GM19328 (cell line): Measurements from ENCODE around the gene SLC6A1.

Experiments used
- ATAC-seq: cut with Tn5 transposase; IDR thresholded peaks from one replicate; pipeline ENCODE4 v1.9.1; 2021; ENCODE audit warnings: mild to moderate bottlenecking, moderate library complexity; ENCODE audit not compliant: unreplicated experiment

SLC6A1 gene

DNA sequence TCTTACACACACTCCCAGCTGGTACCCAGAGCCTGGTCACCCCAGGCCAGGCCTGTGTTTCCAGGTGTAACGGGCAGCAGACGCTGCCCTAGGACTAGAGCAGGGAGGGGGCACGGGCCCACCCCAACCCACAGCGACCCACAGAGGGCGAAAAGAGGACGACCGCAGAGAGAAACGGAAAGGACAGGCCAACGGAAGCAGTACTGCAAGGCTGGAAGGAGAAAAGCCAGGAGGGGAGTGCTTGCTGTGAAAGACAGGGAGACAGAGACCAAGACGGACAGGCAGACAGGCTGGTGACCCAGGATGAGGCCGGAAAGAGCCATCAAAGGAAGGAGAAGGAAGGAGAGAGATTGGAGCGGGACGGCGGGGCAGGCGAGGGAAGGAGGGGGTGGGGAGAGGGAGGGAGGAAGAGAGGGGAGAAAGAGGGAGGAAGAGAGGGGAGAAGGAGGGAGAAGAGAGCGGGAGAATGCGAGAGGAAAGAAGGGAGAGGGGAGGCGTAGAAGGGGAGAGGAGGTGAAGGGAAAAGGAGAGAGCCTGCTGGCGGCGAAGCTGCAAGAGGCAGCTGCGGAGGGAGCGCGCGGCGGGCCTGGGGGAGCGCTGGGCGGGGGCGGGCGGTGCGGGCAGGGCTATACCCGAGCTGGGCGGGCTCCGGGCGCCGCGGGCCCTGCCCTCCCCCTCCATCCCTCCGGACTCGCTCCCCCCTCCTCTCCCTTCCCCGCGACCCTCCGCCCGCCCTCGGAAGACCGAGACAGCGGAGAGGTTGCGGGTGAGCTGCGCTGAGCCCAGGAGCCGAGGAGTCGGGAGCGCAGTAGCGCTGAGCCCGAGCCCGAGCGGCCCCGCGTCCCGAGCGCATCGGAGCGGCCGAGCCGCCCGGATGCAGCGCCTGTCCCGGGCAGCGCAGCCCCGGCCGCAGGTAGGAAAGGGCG, at the start of gene SLC6A1:
Gene SLC6A1, plus strand, starts transcription at position 732 of the 926 bp plus-strand sequence. CDS start 24,464 bp downstream, outside the sequence.
- no peak for ATAC-seq

- ATAC-seq: no peak
These were observed 47.7 kb upstream of the SLC6A1 start for GRCh38 chr3:10944866-10945265.

DNA sequence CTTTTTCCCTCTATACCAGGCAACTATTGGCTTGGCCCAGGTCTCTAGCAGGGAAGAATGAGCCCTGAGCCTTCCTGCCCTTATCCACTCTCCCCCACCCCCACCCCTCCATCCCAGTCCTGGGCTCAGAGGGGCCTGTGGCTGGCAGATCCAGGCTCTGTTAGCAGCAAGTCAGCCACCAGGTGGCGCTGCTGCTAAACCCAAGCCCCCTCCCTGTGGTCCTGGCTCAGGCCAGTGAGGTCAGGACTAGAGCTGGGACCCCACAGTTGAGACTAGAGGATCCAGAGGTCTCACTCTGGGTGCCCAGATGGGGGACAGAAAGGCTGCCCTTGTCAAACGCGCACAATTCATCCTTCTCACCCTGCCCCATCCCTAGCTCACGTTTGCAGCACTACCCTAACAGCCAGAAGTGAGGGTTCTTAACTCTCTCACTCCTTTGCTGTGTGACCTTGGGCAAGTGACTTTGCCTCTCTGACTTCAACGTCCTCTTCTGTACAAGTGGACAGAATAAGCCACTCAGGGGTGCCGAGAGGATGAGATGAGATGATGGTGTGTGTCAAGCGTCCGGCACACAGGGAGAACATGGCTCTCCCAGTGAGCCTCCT, 46.8 kb upstream of the SLC6A1 start:
- no peak for ATAC-seq

- no peak for ATAC-seq
These were observed 46.0 kb upstream of the SLC6A1 start for GRCh38 chr3:10946526-10946925.

DNA sequence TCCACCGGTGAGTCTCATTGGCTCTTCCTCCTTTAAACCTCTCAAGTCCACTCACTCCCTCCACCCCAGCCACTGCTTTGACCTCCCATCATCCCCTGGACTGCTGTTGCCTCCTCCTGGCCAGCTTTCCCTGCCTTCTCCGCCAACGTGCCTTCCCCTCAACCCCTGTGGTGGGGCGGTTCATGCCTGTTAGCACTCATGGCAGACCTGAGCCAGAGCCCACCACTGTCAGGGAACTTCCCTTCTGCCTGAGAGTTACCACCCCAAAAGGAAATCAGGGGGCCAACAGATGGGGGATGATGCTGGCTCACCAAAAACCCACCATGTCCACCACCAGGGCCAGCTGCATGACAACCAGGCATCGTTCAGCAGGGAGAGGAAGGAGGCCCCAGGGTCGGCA, 44.2 kb upstream of the SLC6A1 start:
- ATAC-seq: no peak

- no peak for ATAC-seq
These were observed 43.4 kb upstream of the SLC6A1 start for GRCh38 chr3:10949197-10949596.

DNA sequence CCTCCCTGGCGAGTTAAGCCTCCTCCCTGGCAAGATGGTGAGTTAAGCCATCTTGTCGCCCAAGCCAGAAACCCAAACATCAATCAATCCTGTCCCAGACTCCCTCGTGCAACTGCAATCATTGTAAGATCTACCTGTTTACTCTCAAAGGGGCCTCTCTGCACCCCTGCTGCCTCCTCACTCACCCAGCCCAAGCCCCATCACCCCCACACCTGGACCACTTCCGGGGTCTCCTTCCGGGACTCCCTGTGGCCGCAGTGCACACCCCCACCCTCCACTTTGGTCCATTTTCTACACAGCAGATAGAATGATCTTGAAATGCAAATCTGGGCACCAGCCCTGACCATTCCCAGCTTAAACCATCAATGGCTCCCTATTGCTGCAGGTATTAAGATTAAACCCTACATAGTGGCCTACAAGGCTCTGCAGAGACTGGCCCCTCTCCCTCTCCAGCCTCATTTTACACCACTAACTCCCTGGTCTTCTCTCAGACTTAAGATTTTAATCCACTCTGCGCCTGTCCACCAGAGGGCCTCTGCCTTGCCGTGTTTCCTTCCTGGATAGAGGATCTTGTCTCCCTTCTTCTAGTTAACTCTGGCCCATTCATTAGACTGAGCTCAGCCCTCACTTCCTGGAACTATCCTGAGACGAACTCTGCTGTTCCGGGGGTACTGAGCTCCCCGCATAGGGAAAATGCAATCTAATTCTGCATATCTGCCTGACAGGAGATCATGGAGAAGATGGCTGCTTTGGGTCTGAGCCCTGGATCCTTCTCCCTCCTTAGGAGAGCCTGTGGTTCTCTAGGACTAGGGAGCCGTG, 41.9 kb upstream of the SLC6A1 start:
- ATAC-seq: no peak

DNA sequence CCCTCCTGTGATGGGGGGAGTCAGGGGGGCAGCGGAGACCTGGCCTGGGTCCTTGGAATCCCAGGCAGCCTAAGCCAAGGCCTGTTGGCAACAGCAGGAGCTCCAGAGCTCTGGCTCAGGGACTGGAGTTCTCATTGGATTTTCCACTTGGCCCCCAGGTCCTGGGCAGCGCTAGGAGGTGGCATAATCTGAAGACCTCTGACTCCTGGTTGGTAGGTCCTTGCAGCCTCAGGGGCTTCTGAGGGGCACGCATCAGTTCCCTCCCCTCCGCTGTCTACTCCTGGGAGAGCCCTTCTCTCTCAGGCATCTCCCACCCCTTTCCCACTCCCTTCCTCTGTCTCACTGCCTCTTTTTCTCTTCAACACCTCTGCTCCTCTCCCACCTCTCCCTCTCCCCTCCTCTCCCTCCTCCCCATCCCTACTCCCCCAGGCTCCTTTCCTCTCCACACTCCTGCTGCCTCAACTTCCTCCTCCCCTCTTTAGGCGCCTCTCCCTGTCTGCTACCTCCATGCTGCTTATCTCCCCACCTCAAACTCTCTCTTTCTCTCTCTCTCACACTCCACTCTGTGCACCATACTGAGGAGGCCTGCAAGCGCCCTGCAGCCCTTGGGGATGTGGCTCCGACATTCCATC, 41.1 kb upstream of the SLC6A1 start:
- ATAC-seq: no peak

DNA sequence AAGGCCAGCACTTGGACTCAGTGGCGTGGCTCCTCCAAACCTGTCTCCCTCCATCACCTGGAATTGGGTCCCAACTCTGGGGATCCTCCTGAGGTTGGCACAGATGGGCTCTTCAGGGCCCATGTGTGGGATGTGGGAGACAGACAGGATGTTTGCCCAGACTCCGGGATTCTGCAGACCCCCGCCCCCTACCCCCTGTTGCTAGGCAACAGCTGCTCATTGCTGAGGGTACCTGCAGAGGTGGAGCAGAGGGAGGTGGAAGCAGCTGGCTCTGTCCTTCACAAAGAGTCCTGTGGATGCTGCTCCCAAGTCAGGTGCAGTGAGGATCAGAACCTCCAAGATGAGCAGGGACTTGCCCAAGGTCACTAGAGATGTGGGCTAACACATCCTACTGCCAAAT, 40.0 kb upstream of the SLC6A1 start:
- ATAC-seq: no peak

GRCh38 chr3:10954740-10955139, 37.8 kb upstream of the SLC6A1 start:
- no peak for ATAC-seq

DNA sequence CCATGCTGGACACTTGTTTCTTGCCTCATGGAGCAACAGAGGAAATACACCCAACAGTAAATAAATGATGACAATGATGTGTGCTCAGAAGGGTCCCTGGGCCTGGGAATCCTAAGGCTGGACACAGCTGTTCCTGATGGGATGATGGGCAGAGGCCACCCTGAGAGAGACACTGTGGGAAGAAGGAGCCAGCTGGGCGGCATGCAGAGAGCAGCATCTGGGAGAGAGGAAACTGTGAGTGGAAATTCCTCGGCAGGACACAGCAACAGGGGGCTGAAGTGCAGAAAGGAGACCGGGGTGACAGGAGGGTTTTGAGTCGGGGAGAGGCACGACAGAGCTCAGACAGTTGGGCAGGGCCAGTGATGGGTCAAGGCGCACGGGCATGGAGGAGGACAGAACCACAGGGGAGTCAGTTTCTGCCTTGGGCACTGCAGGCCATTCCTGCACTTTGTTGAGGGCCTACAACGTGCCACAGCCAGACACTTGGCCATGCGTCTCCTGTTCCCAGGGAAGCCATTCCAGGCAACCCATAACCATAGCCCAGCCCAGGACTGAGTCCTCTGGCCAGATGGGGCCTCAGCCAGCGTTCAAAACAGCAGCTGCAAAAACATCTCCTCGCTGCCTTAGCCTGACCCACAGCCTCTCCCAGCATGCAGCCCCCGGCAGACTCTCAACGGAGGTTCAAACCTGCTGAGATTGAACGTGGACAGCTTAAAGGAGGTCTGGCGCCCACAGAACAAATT, 36.7 kb upstream of the SLC6A1 start:
- no peak for ATAC-seq

GRCh38 chr3:10956531-10956930, 36.0 kb upstream of the SLC6A1 start:
- no peak for ATAC-seq

- no peak for ATAC-seq
These were observed 35.6 kb upstream of the SLC6A1 start for GRCh38 chr3:10956986-10957385.

DNA sequence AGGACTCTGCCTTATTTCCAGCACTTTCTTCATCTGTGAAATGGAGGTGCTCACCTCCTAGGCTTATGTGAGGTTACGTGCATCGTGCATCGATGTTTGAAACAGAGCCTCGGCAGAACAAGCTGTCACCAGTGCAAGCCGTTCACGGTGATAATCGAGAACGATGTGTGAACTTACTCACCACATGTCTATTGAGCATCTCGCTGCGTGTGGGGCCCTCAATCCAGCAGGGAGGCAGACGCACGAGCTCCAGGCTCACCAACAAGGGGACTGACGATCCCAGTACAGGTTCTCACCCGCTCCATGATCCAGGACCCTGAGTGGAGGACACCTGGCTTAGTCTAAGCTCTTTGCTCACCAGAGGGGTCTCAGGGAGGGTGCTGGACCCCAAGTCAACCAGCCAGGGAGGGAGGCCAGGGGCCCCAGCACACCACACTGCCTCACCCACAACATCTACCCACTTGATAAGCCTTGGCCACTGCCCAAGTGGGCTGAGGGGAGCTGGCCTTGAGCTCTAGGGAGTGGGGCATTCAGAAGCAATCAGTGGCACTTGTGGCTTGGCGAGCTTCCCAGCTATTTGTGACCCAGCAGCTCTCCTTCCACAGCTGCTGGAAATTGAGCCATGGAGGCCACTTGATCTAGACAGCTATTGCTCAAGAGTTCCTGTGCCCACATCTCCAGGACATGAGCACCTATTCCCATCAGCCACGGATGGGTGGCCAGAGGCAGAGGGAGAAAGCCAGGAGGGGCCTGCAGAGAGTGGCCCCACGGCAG, 34.4 kb upstream of the SLC6A1 start:
- no peak for ATAC-seq

- ATAC-seq: no peak
These were observed 32.3 kb upstream of the SLC6A1 start for GRCh38 chr3:10960255-10960654.

GRCh38 chr3:10961921-10962320, 30.6 kb upstream of the SLC6A1 start:
- ATAC-seq: no peak

- ATAC-seq: no peak
These were observed 30.0 kb upstream of the SLC6A1 start for GRCh38 chr3:10962481-10963036.

DNA sequence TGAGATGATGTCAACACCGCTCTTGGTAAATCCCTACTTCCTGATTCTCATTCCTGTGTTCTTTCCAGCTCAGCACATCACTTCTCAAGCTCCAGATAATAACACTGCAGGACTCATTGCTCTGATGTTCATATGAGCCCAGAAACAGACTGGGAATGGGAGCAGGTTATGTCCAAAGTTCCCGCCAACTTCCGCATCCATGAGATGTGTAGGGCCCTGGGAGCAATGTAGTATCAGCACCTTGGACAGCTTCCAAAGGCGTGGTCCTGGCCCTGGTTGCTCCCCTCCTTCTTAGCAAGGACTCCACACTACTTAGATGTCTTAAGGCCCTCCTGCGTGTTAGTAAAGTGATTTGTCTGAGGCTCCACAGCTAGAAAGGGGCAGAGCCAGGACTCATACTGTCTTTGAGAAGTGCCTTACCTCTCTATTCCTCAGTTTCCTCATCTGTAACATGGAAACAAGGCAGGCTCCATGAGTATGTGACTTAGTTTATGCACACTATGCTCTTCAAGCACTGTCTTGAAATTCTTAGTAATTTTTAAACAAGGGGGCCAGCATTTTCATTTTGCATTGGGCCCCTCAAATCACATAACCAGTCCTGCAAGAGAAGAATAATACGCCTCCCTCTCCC, 27.9 kb upstream of the SLC6A1 start:
- ATAC-seq: no peak

DNA sequence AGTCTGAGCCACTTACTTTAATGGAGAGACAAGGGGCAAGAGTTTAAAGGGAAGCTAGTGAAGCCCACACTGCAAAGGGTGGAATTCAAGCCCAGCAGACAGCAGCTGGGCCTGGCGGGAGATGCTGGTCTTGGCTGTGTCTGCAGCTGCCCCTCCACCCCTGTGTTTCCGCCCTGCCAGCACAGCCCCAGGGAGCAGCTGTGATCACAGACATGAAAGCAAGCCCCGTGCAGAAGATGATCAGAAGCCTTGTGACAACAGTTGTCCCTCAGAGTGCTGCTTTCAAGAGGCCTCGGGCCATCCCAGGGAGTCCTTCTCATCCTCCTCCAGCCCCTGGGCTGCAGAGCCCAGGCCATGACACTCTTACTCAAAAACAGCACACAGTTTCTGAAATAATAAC, 24.1 kb upstream of the SLC6A1 start:
- no peak for ATAC-seq
